ENCODE results near the gene SYT6. TPM values are rescaled to one million over a fixed set of nuclear protein-coding genes. Genes with fewer than 3 reads are reported as not detected.

The SYT6 gene
- total RNA-seq, 2 experiments from 2014 or later, result not detected

DNA sequence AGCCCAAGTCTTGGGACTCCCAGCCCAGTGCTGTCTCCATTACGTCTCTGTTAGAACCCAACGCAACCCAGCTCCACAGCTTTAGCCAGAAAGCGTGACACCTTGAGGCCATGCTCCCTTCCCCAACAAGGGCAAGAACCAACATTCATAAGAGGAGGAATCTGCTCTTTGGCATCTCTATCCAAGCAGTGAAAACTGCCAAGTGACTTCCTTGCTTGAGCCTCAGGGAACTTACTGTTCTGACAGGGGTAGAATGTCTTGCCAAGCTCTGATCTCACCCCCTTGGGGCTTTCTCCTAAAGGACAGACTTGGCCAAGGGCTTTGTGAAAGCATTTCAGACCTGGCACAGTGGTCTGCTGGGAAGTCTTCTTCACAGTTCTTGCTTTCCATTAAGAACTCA is 56.6 kb downstream of the SYT6 start:
- H3K4me3 ChIP-seq (ENCODE audit: low read depth, low read length, poor library complexity, severe bottlenecking), result no peak overlapping the region
- H3K4me1 ChIP-seq (ENCODE audit: insufficient read depth, low read length, poor library complexity, severe bottlenecking), result no peaks in the 10 kb centered on the region
- H3K36me3 ChIP-seq (ENCODE audit: insufficient read depth, low read length), result no peaks in the 10 kb centered on the region
- ChIA-PET POLR2A (no interaction called here), CTCF (ENCODE audit: unreplicated experiment) (no interaction called here)
- H3K79me2 ChIP-seq (ENCODE audit: insufficient read depth, low read depth, low read length), result no peaks in the 10 kb centered on the region
- no peaks in the 10 kb centered on the region for H4K20me1 ChIP-seq (ENCODE audit: insufficient read depth, low read length)
- TF ChIP-seq, protein P1, sequence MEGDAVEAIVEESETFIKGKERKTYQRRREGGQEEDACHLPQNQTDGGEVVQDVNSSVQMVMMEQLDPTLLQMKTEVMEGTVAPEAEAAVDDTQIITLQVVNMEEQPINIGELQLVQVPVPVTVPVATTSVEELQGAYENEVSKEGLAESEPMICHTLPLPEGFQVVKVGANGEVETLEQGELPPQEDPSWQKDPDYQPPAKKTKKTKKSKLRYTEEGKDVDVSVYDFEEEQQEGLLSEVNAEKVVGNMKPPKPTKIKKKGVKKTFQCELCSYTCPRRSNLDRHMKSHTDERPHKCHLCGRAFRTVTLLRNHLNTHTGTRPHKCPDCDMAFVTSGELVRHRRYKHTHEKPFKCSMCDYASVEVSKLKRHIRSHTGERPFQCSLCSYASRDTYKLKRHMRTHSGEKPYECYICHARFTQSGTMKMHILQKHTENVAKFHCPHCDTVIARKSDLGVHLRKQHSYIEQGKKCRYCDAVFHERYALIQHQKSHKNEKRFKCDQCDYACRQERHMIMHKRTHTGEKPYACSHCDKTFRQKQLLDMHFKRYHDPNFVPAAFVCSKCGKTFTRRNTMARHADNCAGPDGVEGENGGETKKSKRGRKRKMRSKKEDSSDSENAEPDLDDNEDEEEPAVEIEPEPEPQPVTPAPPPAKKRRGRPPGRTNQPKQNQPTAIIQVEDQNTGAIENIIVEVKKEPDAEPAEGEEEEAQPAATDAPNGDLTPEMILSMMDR (conservative IDR thresholded peaks at IDR 0.05; ENCODE audit: low read length), result no peak
- TF ChIP-seq EZH2phosphoT487 (IDR thresholded peaks at IDR 0.05; ENCODE audit: borderline replicate concordance, low read depth, low read length), result no peak
- no peak overlapping the region for H2AFZ ChIP-seq (ENCODE audit: low read length)
- BruUV-seq (replicated peaks), result no TSS peak
- H3K9me3 ChIP-seq (ENCODE audit: low read length), result no peaks in the 10 kb centered on the region
- no peak overlapping the region for H3K27ac ChIP-seq (ENCODE audit: low read depth, low read length, poor library complexity, severe bottlenecking)
- H3K9me2 ChIP-seq (ENCODE audit: insufficient read depth, low read length), result no peaks in the 10 kb centered on the region
- no peak for DNase-seq (ENCODE audit: low spot score)
- H3K4me2 ChIP-seq (ENCODE audit: low read length), result no peak overlapping the region
- intact Hi-C loops (cut with micrococcal nuclease; ENCODE audit: unreplicated experiment), result no loop called here

DNA sequence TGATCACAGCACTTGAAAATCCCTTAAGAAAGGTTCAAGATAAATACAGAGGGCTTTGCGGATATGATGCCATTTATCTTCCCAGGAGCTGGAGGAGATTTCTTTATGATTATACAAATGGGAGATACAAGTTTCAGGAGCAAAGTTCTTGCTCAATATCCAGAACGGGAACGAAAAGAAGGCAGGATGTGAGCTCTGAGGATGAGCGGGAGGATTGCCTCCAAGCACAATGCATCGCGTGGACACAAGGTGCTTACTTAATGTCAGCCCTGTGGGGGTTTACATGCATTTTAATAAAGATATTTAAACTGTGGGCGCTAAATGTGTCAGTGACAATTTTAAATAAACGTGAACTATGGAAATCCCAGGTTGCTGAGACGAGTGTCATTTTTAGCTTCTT is 59.0 kb downstream of the SYT6 start:
- Histone ChIP-seq H2AFZ (ENCODE audit: low read length) (no peak overlapping the region), H4K20me1 (ENCODE audit: insufficient read depth, low read length) (no peaks in the 10 kb centered on the region), H3K79me2 (ENCODE audit: insufficient read depth, low read depth, low read length) (no peaks in the 10 kb centered on the region), H3K4me1 (ENCODE audit: insufficient read depth, low read length, poor library complexity, severe bottlenecking) (no peaks in the 10 kb centered on the region), H3K4me3 (ENCODE audit: low read depth, low read length, poor library complexity, severe bottlenecking) (no peak overlapping the region), H3K9me2 (ENCODE audit: insufficient read depth, low read length) (no peaks in the 10 kb centered on the region), H3K27ac (ENCODE audit: low read depth, low read length, poor library complexity, severe bottlenecking) (no peak overlapping the region), H3K4me2 (ENCODE audit: low read length) (no peak overlapping the region), H3K36me3 (ENCODE audit: insufficient read depth, low read length) (no peaks in the 10 kb centered on the region), H3K9me3 (ENCODE audit: low read length) (no peaks in the 10 kb centered on the region)
- intact Hi-C loops (cut with micrococcal nuclease; ENCODE audit: unreplicated experiment), result no loop called here
- ChIA-PET CTCF (ENCODE audit: unreplicated experiment) (no interaction called here), POLR2A (no interaction called here)
- BruUV-seq (replicated peaks), result no TSS peak
- DNase-seq (ENCODE audit: low spot score), result no peak
- TF ChIP-seq, protein P1 (conservative IDR thresholded peaks at IDR 0.05; ENCODE audit: low read length), result no peak
- no peak for TF ChIP-seq EZH2phosphoT487 (IDR thresholded peaks at IDR 0.05; ENCODE audit: borderline replicate concordance, low read depth, low read length)

DNA sequence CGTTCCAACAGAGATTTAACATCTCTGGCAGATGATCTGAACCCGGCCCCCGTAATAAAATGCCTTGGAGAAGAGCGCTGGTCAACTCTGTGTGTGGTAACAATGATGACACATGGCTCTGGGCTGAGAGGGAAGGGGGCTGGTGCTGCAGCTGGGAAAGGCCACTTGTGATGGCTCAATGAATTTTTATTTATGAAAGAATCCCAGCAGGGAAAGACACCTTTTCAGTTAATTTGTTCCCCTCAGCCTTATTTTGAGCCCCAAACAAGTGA is 59.4 kb downstream of the SYT6 start:
- BruUV-seq (replicated peaks), result no TSS peak
- Histone ChIP-seq H3K9me2 (ENCODE audit: insufficient read depth, low read length) (no peaks in the 10 kb centered on the region), H3K9me3 (ENCODE audit: low read length) (no peaks in the 10 kb centered on the region), H3K79me2 (ENCODE audit: insufficient read depth, low read depth, low read length) (no peaks in the 10 kb centered on the region), H3K27ac (ENCODE audit: low read depth, low read length, poor library complexity, severe bottlenecking) (no peak overlapping the region), H3K4me2 (ENCODE audit: low read length) (no peak overlapping the region), H3K36me3 (ENCODE audit: insufficient read depth, low read length) (no peaks in the 10 kb centered on the region), H3K4me1 (ENCODE audit: insufficient read depth, low read length, poor library complexity, severe bottlenecking) (no peaks in the 10 kb centered on the region), H2AFZ (ENCODE audit: low read length) (no peak overlapping the region), H4K20me1 (ENCODE audit: insufficient read depth, low read length) (no peaks in the 10 kb centered on the region), H3K4me3 (ENCODE audit: low read depth, low read length, poor library complexity, severe bottlenecking) (no peak overlapping the region)
- ChIA-PET CTCF (ENCODE audit: unreplicated experiment) (no interaction called here), POLR2A (no interaction called here)
- no peak for TF ChIP-seq EZH2phosphoT487 (IDR thresholded peaks at IDR 0.05; ENCODE audit: borderline replicate concordance, low read depth, low read length)
- TF ChIP-seq, protein P1 (conservative IDR thresholded peaks at IDR 0.05; ENCODE audit: low read length), result no peak
- no peak for DNase-seq (ENCODE audit: low spot score)
- intact Hi-C loops (cut with micrococcal nuclease; ENCODE audit: unreplicated experiment), result no loop called here

Measured in OCI-LY7 (cell line).